GM12872 (cell line): Measurements from ENCODE around the gene BRMS1.

ENCODE experiments used
- TF ChIP-seq, protein P1 (sequence below): IDR thresholded peaks from 3 replicates; pipeline ENCODE4 v1.5.1; 2011; ENCODE audit warnings: low read depth, mild to moderate bottlenecking, low read length, moderate library complexity; ENCODE audit not compliant: insufficient read depth

The BRMS1 gene

DNA sequence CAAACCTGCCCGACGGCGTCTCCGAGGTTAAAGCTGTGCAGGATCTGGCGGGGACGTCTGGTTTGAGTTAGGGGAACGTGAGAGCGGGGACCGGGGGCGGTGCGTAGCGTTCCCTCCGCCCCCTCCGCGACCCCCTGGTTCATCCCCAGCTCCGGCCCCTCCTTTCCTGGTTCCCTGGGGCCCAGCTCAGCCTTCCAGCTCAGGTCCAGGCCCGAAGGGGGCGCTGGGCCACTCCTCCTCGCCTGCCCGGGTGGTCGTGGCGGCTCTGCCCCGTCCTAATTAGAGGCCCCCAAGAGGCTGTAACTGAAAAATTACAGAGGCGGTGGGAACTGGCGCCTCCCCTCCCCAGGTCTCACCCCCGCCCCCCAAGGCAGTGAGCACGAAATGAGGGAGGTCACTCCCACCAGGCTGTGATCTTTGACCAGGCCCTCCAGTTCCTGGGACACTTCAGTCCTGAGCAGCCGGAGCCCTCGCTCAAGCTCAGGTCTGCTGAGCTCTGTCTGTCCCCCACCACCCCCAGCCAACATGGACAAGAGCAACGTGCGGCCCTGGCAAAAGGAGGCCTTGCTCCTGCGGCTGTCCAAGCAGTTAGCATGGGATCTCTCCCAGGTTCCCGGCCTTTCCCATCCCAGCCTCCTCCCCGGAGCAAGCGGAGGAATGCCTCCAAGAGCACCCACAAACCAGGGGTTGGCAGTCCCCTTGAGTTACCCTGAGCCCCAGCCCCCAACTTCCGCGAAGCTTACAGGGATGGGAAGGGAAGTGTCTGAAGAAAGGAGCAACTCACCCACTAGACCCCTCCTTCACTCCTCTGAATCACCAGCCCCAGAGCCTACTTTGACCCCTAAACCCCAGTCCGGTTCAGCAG, 31.4 kb downstream of the BRMS1 start:
- TF ChIP-seq, protein P1, sequence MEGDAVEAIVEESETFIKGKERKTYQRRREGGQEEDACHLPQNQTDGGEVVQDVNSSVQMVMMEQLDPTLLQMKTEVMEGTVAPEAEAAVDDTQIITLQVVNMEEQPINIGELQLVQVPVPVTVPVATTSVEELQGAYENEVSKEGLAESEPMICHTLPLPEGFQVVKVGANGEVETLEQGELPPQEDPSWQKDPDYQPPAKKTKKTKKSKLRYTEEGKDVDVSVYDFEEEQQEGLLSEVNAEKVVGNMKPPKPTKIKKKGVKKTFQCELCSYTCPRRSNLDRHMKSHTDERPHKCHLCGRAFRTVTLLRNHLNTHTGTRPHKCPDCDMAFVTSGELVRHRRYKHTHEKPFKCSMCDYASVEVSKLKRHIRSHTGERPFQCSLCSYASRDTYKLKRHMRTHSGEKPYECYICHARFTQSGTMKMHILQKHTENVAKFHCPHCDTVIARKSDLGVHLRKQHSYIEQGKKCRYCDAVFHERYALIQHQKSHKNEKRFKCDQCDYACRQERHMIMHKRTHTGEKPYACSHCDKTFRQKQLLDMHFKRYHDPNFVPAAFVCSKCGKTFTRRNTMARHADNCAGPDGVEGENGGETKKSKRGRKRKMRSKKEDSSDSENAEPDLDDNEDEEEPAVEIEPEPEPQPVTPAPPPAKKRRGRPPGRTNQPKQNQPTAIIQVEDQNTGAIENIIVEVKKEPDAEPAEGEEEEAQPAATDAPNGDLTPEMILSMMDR = no peak

DNA sequence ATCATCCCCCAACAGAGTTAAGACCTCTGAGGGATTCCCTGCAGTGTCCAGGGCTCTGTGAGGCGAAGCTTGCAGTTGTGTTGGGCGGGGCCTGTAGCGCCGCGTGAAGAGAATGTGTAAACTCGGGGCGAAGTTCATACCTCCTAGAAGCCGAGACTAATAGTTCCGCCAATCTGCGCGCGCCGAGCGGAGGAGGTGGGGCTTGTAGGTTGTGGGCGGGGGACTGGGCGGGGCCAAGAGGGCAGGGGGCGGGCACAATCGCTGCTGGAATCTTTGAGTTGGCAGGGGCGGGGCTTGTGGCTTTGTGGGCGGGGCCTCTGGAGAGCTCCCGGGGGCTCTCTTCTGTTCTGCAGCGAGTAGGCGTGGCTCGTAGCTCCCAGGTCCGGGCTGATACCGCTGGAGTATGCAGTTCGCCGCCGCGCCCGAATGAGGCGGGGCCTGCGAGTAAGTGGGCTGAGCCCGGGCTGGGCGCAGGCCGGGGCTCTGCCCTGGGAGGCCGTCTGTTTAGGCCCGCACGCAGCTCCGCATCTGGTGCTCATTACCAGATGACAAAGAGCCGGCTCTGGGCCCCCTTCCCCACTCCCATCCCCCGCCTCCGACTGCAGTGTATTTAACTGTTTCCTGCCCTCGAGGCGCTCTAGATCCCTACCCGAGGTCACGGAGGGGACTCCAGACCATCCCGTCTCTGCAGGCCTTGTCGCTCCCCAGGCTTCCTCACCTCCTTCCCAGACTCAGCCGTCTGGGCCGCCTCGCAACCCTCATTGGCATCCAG, 32.2 kb downstream of the BRMS1 start:
- TF ChIP-seq, protein P1 = no peak

DNA sequence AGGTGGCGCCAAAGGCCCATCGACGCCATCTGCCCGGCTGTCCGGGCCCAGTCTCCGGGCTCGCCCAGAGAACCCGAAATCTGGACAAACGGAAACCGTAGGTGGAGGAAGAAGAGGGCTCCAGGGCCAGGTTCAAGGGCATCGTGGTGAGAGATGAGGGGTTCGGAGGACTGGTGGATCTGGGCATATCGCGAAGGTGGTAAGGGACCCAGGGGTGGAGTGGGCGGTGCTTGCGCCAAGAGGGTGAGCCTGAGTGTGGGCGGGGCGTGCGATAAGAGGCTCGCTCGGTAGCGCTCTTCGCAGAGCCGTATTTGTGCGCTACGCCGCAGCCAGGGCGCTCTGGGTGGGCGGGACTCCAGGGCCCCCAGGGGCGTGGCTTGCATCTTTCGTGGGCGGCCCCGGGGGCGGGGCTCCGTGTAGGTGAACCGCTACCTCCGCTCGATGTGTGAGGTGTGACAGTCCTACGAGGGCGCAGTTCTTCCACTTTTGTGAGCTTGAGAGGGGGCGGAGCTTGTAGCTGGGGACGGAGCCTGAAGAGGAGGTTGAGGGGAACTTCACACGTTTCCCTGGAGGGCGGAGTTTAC, 32.8 kb downstream of the BRMS1 start:
- TF ChIP-seq, protein P1 = peak; percentile 93; the same call in 1 of the 3 replicates

DNA sequence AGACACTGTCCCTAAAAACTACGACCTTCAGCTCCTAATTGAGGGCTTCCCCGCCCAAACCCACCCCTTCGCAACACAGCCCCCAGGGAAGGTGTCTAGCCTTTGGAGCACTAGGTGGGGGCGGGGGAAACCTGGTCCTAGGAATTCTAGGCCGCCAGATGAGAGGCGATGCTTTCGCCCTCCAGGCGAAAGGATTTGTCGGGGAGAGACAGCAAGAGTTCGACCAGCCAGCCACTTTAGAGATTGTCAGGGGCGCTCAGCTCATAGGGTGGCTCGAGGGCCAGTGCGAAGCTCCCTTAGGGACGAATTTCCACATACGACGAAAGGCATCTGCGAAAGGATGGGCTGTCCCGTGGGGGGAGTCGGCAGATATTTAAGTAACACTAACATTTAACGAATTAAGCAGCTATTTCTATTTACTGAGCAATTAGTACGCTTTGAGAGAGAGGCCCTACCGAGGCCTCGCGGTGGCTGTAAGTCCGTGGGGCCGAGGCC, 33.4 kb downstream of the BRMS1 start:
- TF ChIP-seq, protein P1 = no peak; the same call in 1 of the 3 replicates

DNA sequence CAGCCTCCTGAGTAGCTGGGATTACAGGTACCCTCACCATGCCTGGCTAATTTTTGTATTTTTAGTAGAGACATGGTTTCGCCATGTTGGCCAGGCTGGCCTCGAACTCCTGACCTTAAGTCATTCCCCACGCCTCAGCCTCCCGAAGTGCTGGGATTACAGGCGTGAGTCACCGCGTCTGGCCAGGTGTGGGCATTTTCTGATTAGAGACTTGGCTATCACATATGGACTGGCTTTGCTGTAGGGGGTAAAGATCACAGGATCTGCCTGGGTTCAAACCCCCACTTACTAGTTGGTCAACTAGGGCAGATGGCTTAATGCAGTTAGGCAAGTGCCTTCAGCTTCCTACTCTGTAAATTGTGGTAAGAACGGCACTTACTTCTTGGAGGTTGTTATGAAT, 34.6 kb downstream of the BRMS1 start:
- TF ChIP-seq, protein P1 = no peak

DNA sequence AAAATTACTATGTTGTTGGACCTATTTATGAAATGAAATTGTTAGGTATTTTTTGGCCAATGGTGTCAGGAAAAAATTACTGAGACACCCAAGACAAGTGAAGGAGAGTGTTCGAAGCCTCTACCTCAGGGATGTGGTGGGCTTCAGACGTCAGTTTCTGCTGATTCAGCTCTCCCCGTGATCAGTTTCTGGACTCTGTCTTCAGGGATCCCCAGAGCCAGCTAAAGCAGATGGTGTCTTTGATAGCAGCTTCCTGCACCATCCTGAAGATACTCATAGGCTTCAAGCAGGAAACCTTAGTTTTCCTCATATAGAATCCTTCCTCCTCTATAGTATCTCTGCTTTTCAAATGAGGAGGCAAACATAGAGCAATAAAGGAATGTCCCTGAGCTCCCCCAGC, 35.4 kb downstream of the BRMS1 start:
- TF ChIP-seq, protein P1 = no peak

DNA sequence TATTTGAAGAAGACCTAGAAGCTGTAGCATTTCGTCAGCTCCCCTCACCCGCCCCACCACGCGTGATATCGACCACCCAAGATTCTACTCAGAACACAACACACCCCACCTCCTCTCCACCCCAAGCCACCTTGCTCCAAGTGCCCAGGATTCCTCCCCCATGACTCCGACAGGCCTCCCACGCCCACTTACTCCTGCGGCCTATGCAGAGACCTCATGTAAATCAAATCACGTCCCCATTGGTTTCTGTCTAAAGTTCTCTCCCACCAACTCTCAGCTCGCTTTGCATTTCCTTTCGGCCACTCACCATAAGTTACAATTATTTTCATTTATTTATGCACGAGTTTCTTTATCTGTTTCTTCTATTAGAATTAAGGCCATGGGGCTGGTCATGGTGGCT, 42.2 kb downstream of the BRMS1 start:
- TF ChIP-seq, protein P1 = no peak
